HepG2 (cell line): ENCODE results near the gene LEAP2. TPM values are rescaled to one million over a fixed set of nuclear protein-coding genes. Genes with fewer than 3 reads are reported as not detected.

Source experiments
- CBX1 ChIP-seq: IDR thresholded peaks from one replicate; pipeline ENCODE4 v1.6.1; 2016; ENCODE audit warnings: antibody characterized with exemption, low read depth
- CHD4 ChIP-seq: fragments of 200-600 bp; sonication (generic); IDR thresholded peaks from 2 replicates; pipeline ENCODE4 v1.7.0; 2017; ENCODE audit warnings: mild to moderate bottlenecking, low read length, borderline replicate concordance
- ELK4 ChIP-seq: sonication (generic); formaldehyde crosslinking; IDR thresholded peaks from 2 replicates; pipeline ENCODE4 v1.9.0; 2021; ENCODE audit warnings: missing genetic modification reagents, borderline replicate concordance
- FOSL1 ChIP-seq: sonication (generic); formaldehyde crosslinking; IDR thresholded peaks from 2 replicates; pipeline ENCODE4 v1.9.0; 2021; ENCODE audit warnings: missing genetic modification reagents, borderline replicate concordance
- FOXK1 ChIP-seq: sonication (generic); formaldehyde crosslinking; IDR thresholded peaks from 2 replicates; pipeline ENCODE4 v1.4.0; 2020; ENCODE audit warnings: low read depth, missing genetic modification reagents, borderline replicate concordance
- FOXO4 ChIP-seq: sonication (generic); formaldehyde crosslinking; conservative IDR thresholded peaks from 2 replicates; pipeline ENCODE4 v1.8.1; 2023; ENCODE audit warnings: missing genetic modification reagents
- GLMP ChIP-seq: sonication (generic); formaldehyde crosslinking; IDR thresholded peaks from 2 replicates; pipeline ENCODE4 v1.9.0; 2021; ENCODE audit warnings: missing genetic modification reagents, mild to moderate bottlenecking, borderline replicate concordance
- HNRNPUL1 ChIP-seq: fragments of 200-400 bp; formaldehyde crosslinking; IDR thresholded peaks from 2 replicates; pipeline ENCODE4 v1.6.1; 2017; ENCODE audit warnings: low read depth, mild to moderate bottlenecking, low read length, moderate library complexity
- MIXL1 ChIP-seq: IDR thresholded peaks from 2 replicates; pipeline ENCODE4 v1.6.1; 2016
- SAFB2 ChIP-seq: sonication (generic); formaldehyde crosslinking; IDR thresholded peaks from 2 replicates; pipeline ENCODE4 v1.5.1; 2020; ENCODE audit warnings: missing genetic modification reagents, low read depth, mild to moderate bottlenecking, borderline replicate concordance
- SP140L ChIP-seq: sonication (generic); formaldehyde crosslinking; IDR thresholded peaks from 2 replicates; pipeline ENCODE4 v1.4.0; 2020; ENCODE audit warnings: missing genetic modification reagents, borderline replicate concordance
- SRSF4 ChIP-seq: fragments of 200-400 bp; formaldehyde crosslinking; IDR thresholded peaks from one replicate; pipeline ENCODE4 v1.6.1; 2018; ENCODE audit warnings: mild to moderate bottlenecking, low read depth, low read length, moderate library complexity; ENCODE audit not compliant: poor library complexity, severe bottlenecking
- TCF12 ChIP-seq, 2 experiments: fragments of 450-650 bp in 1 of 2; sonication (generic) in 1 of 2; formaldehyde crosslinking in 1 of 2; IDR thresholded peaks; 2 replicates each; pipeline versions ENCODE4 v1.6.1 to v1.8.0; 2017 to 2022; ENCODE audit warnings: antibody characterized with exemption in 1 of 2, mild to moderate bottlenecking in 1 of 2, missing genetic modification reagents in 1 of 2, moderate library complexity in 1 of 2
- THAP11 ChIP-seq: IDR thresholded peaks from 2 replicates; pipeline ENCODE4 v1.6.1; 2016; ENCODE audit warnings: missing biosample characterization, missing genetic modification reagents
- YEATS2 ChIP-seq: sonication (generic); formaldehyde crosslinking; IDR thresholded peaks from 2 replicates; pipeline ENCODE4 v1.4.0; 2020; ENCODE audit warnings: missing genetic modification reagents, borderline replicate concordance
- ZNF484 ChIP-seq: sonication (generic); formaldehyde crosslinking; IDR thresholded peaks from 2 replicates; pipeline ENCODE4 v1.5.1; 2020; ENCODE audit warnings: mild to moderate bottlenecking, low read depth, missing genetic modification reagents, borderline replicate concordance
- ZNF512B ChIP-seq: sonication (generic); formaldehyde crosslinking; IDR thresholded peaks from 2 replicates; pipeline ENCODE4 v1.5.1; 2020; ENCODE audit warnings: missing genetic modification reagents, mild to moderate bottlenecking, borderline replicate concordance
- ZNF576 ChIP-seq: sonication (generic); formaldehyde crosslinking; IDR thresholded peaks from 2 replicates; pipeline ENCODE4 v1.4.0; 2020; ENCODE audit warnings: mild to moderate bottlenecking, missing genetic modification reagents
- ZNF747 ChIP-seq: sonication (generic); formaldehyde crosslinking; IDR thresholded peaks from 2 replicates; pipeline ENCODE4 v1.8.1; 2023; ENCODE audit warnings: missing genetic modification reagents, mild to moderate bottlenecking, borderline replicate concordance
- ZSCAN12 ChIP-seq: sonication (generic); formaldehyde crosslinking; IDR thresholded peaks from 2 replicates; pipeline ENCODE4 v1.9.0; 2021; ENCODE audit warnings: mild to moderate bottlenecking, missing genetic modification reagents
- ZSCAN20 ChIP-seq: sonication (generic); formaldehyde crosslinking; IDR thresholded peaks from 2 replicates; pipeline ENCODE4 v1.4.0; 2020; ENCODE audit warnings: missing genetic modification reagents, mild to moderate bottlenecking, borderline replicate concordance
- ZZZ3 ChIP-seq: sonication (generic); formaldehyde crosslinking; IDR thresholded peaks from 2 replicates; pipeline ENCODE4 v1.4.0; 2020; ENCODE audit warnings: missing genetic modification reagents, mild to moderate bottlenecking, borderline replicate concordance
- polyA plus RNA-seq, 8 experiments: library from polyadenylated mRNA; depleted of rRNA in 3 of 8; stranded (reverse) in 7 of 8; unstranded in 1 of 8; fragments of >200 nt; fragmentation: Illumina TruSeq in 4 of 8; extraction: Trizol in 4 of 8; gene quantifications; 2 replicates each; pipeline versions ENCODE4 v1.2.1 to v1.2.3, GENCODE V29; 2011 to 2016; ENCODE audit warnings: low read depth in 4 of 8, missing spikeins in 1 of 8, mixed read lengths in 1 of 8; ENCODE audit not compliant: insufficient read depth in 1 of 8
- total RNA-seq, 5 experiments: library from RNA; depleted of rRNA; stranded (reverse); fragments of >200 nt; fragmentation: Illumina TruSeq; extraction: Trizol; gene quantifications; 2 replicates each; pipeline ENCODE4 v1.2.3, GENCODE V29; 2016; ENCODE audit warnings: low read depth in 1 of 5

LEAP2 gene
- total and polyA plus RNA-seq, 2 of the 13 experiments (the other 11 are each of a cell fraction or from before 2014, with no cell fraction given), result 23.9 to 51.9 TPM

GRCh38 chr5:132866342-132867045 is 7.0 kb upstream of the LEAP2 start, which contains the start of the genes GDF9 and UQCRQ (continued):
- no peak for TF ChIP-seq ELK4
- TF ChIP-seq ZNF576 (CRISPR knock-in tag), result no peak
- TF ChIP-seq CBX1, result no peak
- TF ChIP-seq ZSCAN20 (CRISPR knock-in tag), result no peak
- TF ChIP-seq GLMP (CRISPR knock-in tag), result no peak
- no peak for TF ChIP-seq FOXO4 (CRISPR knock-in tag)
- 0 out of 2 replicates have a peak, but pooled peaks have one; percentile 55 for TF ChIP-seq FOXK1 (CRISPR knock-in tag)
- TF ChIP-seq ZSCAN12 (CRISPR knock-in tag), result 0 out of 2 replicates have a peak, but pooled peaks have one; percentile 18
- TF ChIP-seq ZNF484 (CRISPR knock-in tag), result no peak
- TF ChIP-seq ZNF512B (CRISPR knock-in tag), result no peak
- TF ChIP-seq TCF12 (IDR thresholded peaks at IDR 0.05), result no peak
- peak; percentile 77; the same call in 1 of the 2 replicates for TF ChIP-seq TCF12 (CRISPR knock-in tag; IDR thresholded peaks at IDR 0.05)
- no peak for TF ChIP-seq SRSF4
- peak; percentile 93; the same call in 1 of the 2 replicates for TF ChIP-seq YEATS2 (CRISPR knock-in tag)
- TF ChIP-seq SAFB2 (CRISPR knock-in tag), result no peak; the same call in 1 of the 2 replicates
- TF ChIP-seq ZZZ3 (CRISPR knock-in tag), result no peak
- peak; percentile 72; the same call in 1 of the 2 replicates for TF ChIP-seq ZNF747 (CRISPR knock-in tag)
- TF ChIP-seq MIXL1 (CRISPR knock-in tag), result peak; percentile 10; the same call in 1 of the 2 replicates
- no peak for TF ChIP-seq FOSL1 (CRISPR knock-in tag)
- no peak for TF ChIP-seq CHD4
- peak; percentile 91 for TF ChIP-seq THAP11
- TF ChIP-seq SP140L, result no peak; the same call in 1 of the 2 replicates
- TF ChIP-seq HNRNPUL1, result no peak
